ENCODE results near the gene TBX18.

- TF ChIP-seq, protein P1, sequence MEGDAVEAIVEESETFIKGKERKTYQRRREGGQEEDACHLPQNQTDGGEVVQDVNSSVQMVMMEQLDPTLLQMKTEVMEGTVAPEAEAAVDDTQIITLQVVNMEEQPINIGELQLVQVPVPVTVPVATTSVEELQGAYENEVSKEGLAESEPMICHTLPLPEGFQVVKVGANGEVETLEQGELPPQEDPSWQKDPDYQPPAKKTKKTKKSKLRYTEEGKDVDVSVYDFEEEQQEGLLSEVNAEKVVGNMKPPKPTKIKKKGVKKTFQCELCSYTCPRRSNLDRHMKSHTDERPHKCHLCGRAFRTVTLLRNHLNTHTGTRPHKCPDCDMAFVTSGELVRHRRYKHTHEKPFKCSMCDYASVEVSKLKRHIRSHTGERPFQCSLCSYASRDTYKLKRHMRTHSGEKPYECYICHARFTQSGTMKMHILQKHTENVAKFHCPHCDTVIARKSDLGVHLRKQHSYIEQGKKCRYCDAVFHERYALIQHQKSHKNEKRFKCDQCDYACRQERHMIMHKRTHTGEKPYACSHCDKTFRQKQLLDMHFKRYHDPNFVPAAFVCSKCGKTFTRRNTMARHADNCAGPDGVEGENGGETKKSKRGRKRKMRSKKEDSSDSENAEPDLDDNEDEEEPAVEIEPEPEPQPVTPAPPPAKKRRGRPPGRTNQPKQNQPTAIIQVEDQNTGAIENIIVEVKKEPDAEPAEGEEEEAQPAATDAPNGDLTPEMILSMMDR (conservative IDR thresholded peaks at IDR 0.05; ENCODE audit: low read length), result no peak
- TF ChIP-seq EZH2phosphoT487 (IDR thresholded peaks at IDR 0.05; ENCODE audit: borderline replicate concordance, low read depth, low read length), result no peak
Measured at GRCh38 chr6:84731901-84732300, 32.5 kb downstream of the TBX18 start.
